SU-DHL-6 (cell line): Measurements from ENCODE around the gene SLC36A1.

Experiments
- CTCF ChIP-seq: fragments of 200-600 bp; sonication (generic); IDR thresholded peaks from one replicate; pipeline ENCODE4 v1.5.1; 2017; ENCODE audit warnings: antibody characterized with exemption, mild to moderate bottlenecking, low read length, moderate library complexity; ENCODE audit not compliant: insufficient read depth, poor library complexity, severe bottlenecking
- EZH2phosphoT487 ChIP-seq: fragments of 200-600 bp; sonication (generic), shearing (Covaris generic); conservative IDR thresholded peaks from 2 replicates; pipeline ENCODE4 v1.6.1; 2018; ENCODE audit warnings: mild to moderate bottlenecking, antibody characterized with exemption, low read length, moderate library complexity, mixed read lengths

GRCh38 chr5:151483647-151484046, 36.2 kb downstream of the SLC36A1 start:
- TF ChIP-seq EZH2phosphoT487, result no peak
- no peak for TF ChIP-seq CTCF
